Hepatic stellate cell (primary cell): ENCODE measurements around the gene SRSF3.

ENCODE experiments used
- DNase-seq: peaks from one replicate; pipeline ENCODE4 v3.0.0; 2011; ENCODE audit warnings: low spot score

The SRSF3 gene

GRCh38 chr6:36623547-36624459, 29.6 kb downstream of the SRSF3 start:
- DNase-seq: peak; percentile 79

- DNase-seq: no peak
Measured at GRCh38 chr6:36624461-36625157, 30.4 kb downstream of the SRSF3 start.

GRCh38 chr6:36625158-36625919, 31.2 kb downstream of the SRSF3 start:
- DNase-seq: peak; percentile 80

GRCh38 chr6:36626636-36627035, 32.5 kb downstream of the SRSF3 start:
- no peak for DNase-seq

GRCh38 chr6:36627141-36627540, 33.0 kb downstream of the SRSF3 start:
- no peak for DNase-seq

- DNase-seq: peak; percentile 81
Measured at GRCh38 chr6:36627801-36628246, 33.7 kb downstream of the SRSF3 start.

- no peak for DNase-seq
Measured at GRCh38 chr6:36629784-36630183, 35.6 kb downstream of the SRSF3 start.

- no peak for DNase-seq
Measured at GRCh38 chr6:36631326-36632011, 37.3 kb downstream of the SRSF3 start.

GRCh38 chr6:36633370-36633769, 39.2 kb downstream of the SRSF3 start:
- no peak for DNase-seq

- peak; percentile 91 for DNase-seq
Measured at GRCh38 chr6:36633915-36634314, 39.8 kb downstream of the SRSF3 start.

- DNase-seq: no peak
Measured at GRCh38 chr6:36634317-36635108, 40.4 kb downstream of the SRSF3 start.

- no peak for DNase-seq
Measured at GRCh38 chr6:36636283-36636682, 42.1 kb downstream of the SRSF3 start.

GRCh38 chr6:36636687-36637418, 42.7 kb downstream of the SRSF3 start:
- no peak for DNase-seq

- no peak for DNase-seq
Measured at GRCh38 chr6:36638579-36638978, 44.4 kb downstream of the SRSF3 start.

GRCh38 chr6:36639171-36639808, 45.1 kb downstream of the SRSF3 start:
- no peak for DNase-seq

- no peak for DNase-seq
Measured at GRCh38 chr6:36641543-36641942, 47.4 kb downstream of the SRSF3 start.

- DNase-seq: peak; percentile 82
Measured at GRCh38 chr6:36642913-36643817, 49.0 kb downstream of the SRSF3 start.

GRCh38 chr6:36643977-36644376, 49.8 kb downstream of the SRSF3 start:
- no peak for DNase-seq

- no peak for DNase-seq
Measured at GRCh38 chr6:36649086-36649485, 54.9 kb downstream of the SRSF3 start.
